H1 (cell line): ENCODE data around the gene CDC42EP3. TPM values are rescaled to one million over a fixed set of nuclear protein-coding genes. Genes with fewer than 3 reads are reported as not detected.

Experiments
- CTCF ChIA-PET: fragments of 300-600 bp; sonication (Branson Sonifier 250); formaldehyde crosslinking; loops from one replicate; lab custom pipeline; 2021; ENCODE audit not compliant: partially characterized antibody; lab: Charles Lee
- POLR2A ChIA-PET: fragments of 300-600 bp; sonication (Branson Sonifier 250); formaldehyde crosslinking; loops from one replicate; lab custom pipeline; 2021; ENCODE audit warnings: inconsistent platforms; ENCODE audit not compliant: partially characterized antibody; lab: Charles Lee
- DNase-seq, 2 experiments: peaks; one replicate each; pipeline versions ENCODE4 v3.0.0 to v3.0.0-alpha.2; 2010 to 2022; ENCODE audit warnings: low spot score in 2 of 2, low read depth in 1 of 2, mixed read lengths in 1 of 2
- FAIRE-seq: peaks from 2 replicates; lab custom pipeline; 2011; peaks lifted over from hg19 to GRCh38; lab: Jason Lieb, UNC
- H2AFZ ChIP-seq: 2 replicates; pipeline ENCODE4 v1.8.1; 2012; ENCODE audit warnings: low read length, inconsistent platforms
- H2AK5ac ChIP-seq: 2 replicates; pipeline ENCODE4 v1.6.1; 2013; ENCODE audit warnings: low read depth, low read length
- H2BK120ac ChIP-seq: replicated peaks from 2 replicates; pipeline ENCODE3; 2013; ENCODE audit warnings: low read depth, low read length, inconsistent platforms
- H2BK12ac ChIP-seq: 2 replicates; pipeline ENCODE4 v1.6.1; 2013; ENCODE audit warnings: low read depth, low read length
- H2BK15ac ChIP-seq: 2 replicates; pipeline ENCODE4 v1.6.1; 2013; ENCODE audit warnings: low read length
- H2BK20ac ChIP-seq: 2 replicates; pipeline ENCODE4 v1.6.1; 2013; ENCODE audit warnings: low read length
- H2BK5ac ChIP-seq: 2 replicates; pipeline ENCODE4 v1.6.1; 2013; ENCODE audit warnings: low read depth, low read length
- H3K14ac ChIP-seq: 2 replicates; pipeline ENCODE4 v1.6.1; 2013; ENCODE audit warnings: inconsistent platforms; ENCODE audit not compliant: insufficient read length
- H3K18ac ChIP-seq: 2 replicates; pipeline ENCODE4 v1.6.1; 2013; ENCODE audit warnings: low read length; ENCODE audit errors: extremely low read depth
- H3K23ac ChIP-seq: 2 replicates; pipeline ENCODE4 v1.6.1; 2013; ENCODE audit warnings: inconsistent platforms; ENCODE audit not compliant: insufficient read length
- H3K23me2 ChIP-seq: 2 replicates; pipeline ENCODE4 v1.6.1; 2013; ENCODE audit warnings: low read depth, low read length
- H3K27ac ChIP-seq: 2 replicates; pipeline ENCODE4 v1.6.1; 2011; ENCODE audit warnings: low read depth, low read length, inconsistent platforms
- H3K27me3 ChIP-seq, 4 experiments: replicated peaks in 1 of 4; 1 replicate in 1 of 4; 2 replicates in 3 of 4; pipeline versions ENCODE4 v1.6.1 to v1.8.1; 2011 to 2013; ENCODE audit warnings: low read length in 3 of 4, mild to moderate bottlenecking in 3 of 4, inconsistent platforms in 2 of 4, mixed read lengths in 2 of 4, moderate library complexity in 1 of 4; ENCODE audit not compliant: control insufficient read depth in 3 of 4, insufficient read depth in 3 of 4; ENCODE audit errors: extremely low read depth in 1 of 4
- H3K36me3 ChIP-seq, 4 experiments: 2 replicates each; pipeline versions ENCODE4 v1.6.1 to v1.8.1; 2011 to 2013; ENCODE audit warnings: mild to moderate bottlenecking in 4 of 4, low read length in 3 of 4, moderate library complexity in 2 of 4, control low read depth in 1 of 4, inconsistent platforms in 1 of 4; ENCODE audit not compliant: insufficient read depth in 4 of 4, control insufficient read depth in 2 of 4
- H3K4ac ChIP-seq: replicated peaks from 2 replicates; pipeline ENCODE3; 2013; ENCODE audit warnings: low read length, low read depth, mixed read lengths, inconsistent platforms; ENCODE audit not compliant: insufficient read length
- H3K4me1 ChIP-seq, 4 experiments: replicated peaks in 1 of 4; 1 replicate in 1 of 4; 2 replicates in 3 of 4; pipeline versions ENCODE4 v1.6.1 to v1.8.1; 2011 to 2013; ENCODE audit warnings: low read length in 3 of 4, inconsistent platforms in 2 of 4, mixed read lengths in 1 of 4; ENCODE audit not compliant: insufficient read depth in 4 of 4, control insufficient read depth in 3 of 4
- H3K4me2 ChIP-seq, 2 experiments: 2 replicates each; pipeline versions ENCODE4 v1.6.1 to v1.8.1; 2011 to 2013; ENCODE audit warnings: low read depth in 2 of 2, low read length in 2 of 2, control low read depth in 1 of 2, inconsistent platforms in 1 of 2, mild to moderate bottlenecking in 1 of 2; ENCODE audit not compliant: insufficient read depth in 1 of 2
- H3K4me3 ChIP-seq, 4 experiments: fragments of 200-600, 300-600 bp in 1 of 4; sonication (generic), shearing (Covaris generic), sonication (Bioruptor Twin) in 1 of 4; 2 replicates each; pipeline versions ENCODE4 v1.5.1 to v1.8.1; 2011 to 2016; ENCODE audit warnings: low read length in 4 of 4, low read depth in 3 of 4, control low read depth in 2 of 4, inconsistent platforms in 2 of 4, mild to moderate bottlenecking in 2 of 4, mixed read lengths in 1 of 4, moderate library complexity in 1 of 4; ENCODE audit not compliant: insufficient read depth in 2 of 4; ENCODE audit errors: extremely low read depth in 1 of 4
- H3K56ac ChIP-seq: replicated peaks from 2 replicates; pipeline ENCODE3; 2013; ENCODE audit warnings: low read depth, mild to moderate bottlenecking, mixed read lengths, low read length, inconsistent platforms; ENCODE audit not compliant: insufficient read length
- H3K79me1 ChIP-seq: 2 replicates; pipeline ENCODE4 v1.6.1; 2013; ENCODE audit warnings: low read depth, low read length, control low read depth
- H3K79me2 ChIP-seq, 2 experiments: 2 replicates each; pipeline versions ENCODE4 v1.6.1 to v1.8.1; 2012 to 2013; ENCODE audit warnings: low read length in 2 of 2, mild to moderate bottlenecking in 2 of 2, inconsistent platforms in 1 of 2; ENCODE audit not compliant: insufficient read depth in 2 of 2, control insufficient read depth in 1 of 2
- H3K9ac ChIP-seq, 4 experiments: replicated peaks in 1 of 4; 1 replicate in 1 of 4; 2 replicates in 3 of 4; pipeline versions ENCODE4 v1.6.1 to v1.8.1; 2011 to 2013; ENCODE audit warnings: low read depth in 3 of 4, low read length in 3 of 4, control low read depth in 2 of 4, mild to moderate bottlenecking in 2 of 4, moderate library complexity in 2 of 4, inconsistent platforms in 1 of 4; ENCODE audit errors: extremely low read depth in 1 of 4
- H3K9me3 ChIP-seq, 2 experiments: 2 replicates each; pipeline versions ENCODE4 v1.6.1 to v1.8.1; 2012 to 2013; ENCODE audit warnings: mild to moderate bottlenecking in 2 of 2, moderate library complexity in 2 of 2, control low read depth in 1 of 2, inconsistent platforms in 1 of 2, low read depth in 1 of 2, low read length in 1 of 2, mixed read lengths in 1 of 2; ENCODE audit not compliant: insufficient read depth in 2 of 2
- H4K20me1 ChIP-seq, 2 experiments: replicated peaks in 1 of 2; 2 replicates each; pipeline versions ENCODE3 to v1.8.1; 2011 to 2013; ENCODE audit warnings: inconsistent platforms in 2 of 2, low read length in 2 of 2, mild to moderate bottlenecking in 1 of 2; ENCODE audit not compliant: insufficient read depth in 2 of 2, control insufficient read depth in 1 of 2
- H4K5ac ChIP-seq: 2 replicates; pipeline ENCODE4 v1.6.1; 2013; ENCODE audit warnings: low read length, low read depth, mixed read lengths, inconsistent platforms; ENCODE audit not compliant: insufficient read length
- H4K8ac ChIP-seq: 2 replicates; pipeline ENCODE4 v1.8.0; 2013; ENCODE audit warnings: mild to moderate bottlenecking, moderate library complexity, low read length, inconsistent platforms; ENCODE audit not compliant: insufficient read depth; ENCODE audit errors: extremely low read depth
- H4K91ac ChIP-seq: replicated peaks from 2 replicates; pipeline ENCODE3; 2013; ENCODE audit warnings: low read length, mixed read lengths, inconsistent platforms; ENCODE audit not compliant: insufficient read length
- ATF2 ChIP-seq: IDR thresholded peaks from 2 replicates; pipeline ENCODE4 v1.6.1; 2012; ENCODE audit warnings: low read length, inconsistent platforms
- BACH1 ChIP-seq: IDR thresholded peaks from 2 replicates; pipeline ENCODE4 v1.6.1; 2012; ENCODE audit warnings: low read length, improper control_type of control experiment
- CHD1 ChIP-seq: IDR thresholded peaks from 2 replicates; pipeline ENCODE4 v1.6.1; 2012; ENCODE audit warnings: low read depth, low read length, improper control_type of control experiment
- E2F6 ChIP-seq: IDR thresholded peaks from 2 replicates; pipeline ENCODE4 v1.6.1; 2012; ENCODE audit warnings: inconsistent platforms
- JUND ChIP-seq: IDR thresholded peaks from 2 replicates; pipeline ENCODE4 v1.6.1; 2011; ENCODE audit warnings: mild to moderate bottlenecking, improper control_type of control experiment, low read length
- MAX ChIP-seq: IDR thresholded peaks from 2 replicates; pipeline ENCODE4 v1.6.1; 2012; ENCODE audit warnings: inconsistent platforms
- RNF2 ChIP-seq: fragments of 200-900, 300-1000 bp; sonication (generic); IDR thresholded peaks from 2 replicates; pipeline ENCODE4 v1.7.1; 2016; ENCODE audit warnings: borderline replicate concordance, low read depth, mild to moderate bottlenecking, antibody characterized with exemption, low read length; ENCODE audit not compliant: poor library complexity, severe bottlenecking; ENCODE audit errors: missing control alignments
- SP2 ChIP-seq: IDR thresholded peaks from 2 replicates; pipeline ENCODE4 v1.6.1; 2012; ENCODE audit warnings: mild to moderate bottlenecking, low read length, inconsistent platforms
- TAF7 ChIP-seq: optimal IDR thresholded peaks from 2 replicates; pipeline ENCODE3; 2011; ENCODE audit warnings: low read depth, mild to moderate bottlenecking, inconsistent platforms, low read length, moderate library complexity, borderline replicate concordance
- WGBS, 2 experiments: shearing (Covaris generic) in 1 of 2; methylation state at CpG; one replicate each; pipeline versions ENCODE4 v1.1.6 to v1.1.7; 2013 to 2015; ENCODE audit warnings: low lambda C conversion rate in 2 of 2, mixed read lengths in 2 of 2, inconsistent platforms in 1 of 2, low coverage in 1 of 2, missing lambda C conversion rate in 1 of 2; ENCODE audit not compliant: insufficient replicate concordance in 2 of 2, insufficient coverage in 1 of 2, insufficient read length in 1 of 2; ENCODE audit errors: extremely low coverage in 1 of 2, missing lambda C conversion rate in 1 of 2; 5-methylcytosine and 5-hydroxymethylcytosine counted together
- polyA plus RNA-seq, 7 experiments: library from polyadenylated mRNA; depleted of rRNA in 3 of 7; stranded (reverse) in 5 of 7; unstranded in 2 of 7; fragments of >200 nt in 5 of 7; fragments of 200-250 nt in 2 of 7; gene quantifications; 1 replicate in 5 of 7; 2 replicates in 1 of 7; 4 replicates in 1 of 7; pipeline versions ENCODE4 v1.2.1 to v1.2.3, GENCODE V29; 2011 to 2013; ENCODE audit warnings: missing spikeins in 2 of 7, mixed read lengths in 2 of 7
- total RNA-seq: library from RNA; stranded (reverse); fragmentation: NEBNext Ultra II Directional; extraction: Animal tissue kit (Norgen Biotek cat#: 25700); gene quantifications from 2 replicates; pipeline ENCODE4 v1.2.1, GENCODE V29; 2021

The CDC42EP3 gene
- total and polyA plus RNA-seq, 2 of the 8 experiments (the other 6 are each of a cell fraction or from before 2014, with no cell fraction given) = 18.4 to 24.7 TPM

- H3K79me2 ChIP-seq = no peaks in the 10 kb centered on the region
- no peak overlapping the region for H4K91ac ChIP-seq
- H3K79me1 ChIP-seq = no peaks in the 10 kb centered on the region
- ChIA-PET CTCF (no interaction called here), POLR2A (no interaction called here)
- TF ChIP-seq RNF2 (no peak), TAF7 (no peak), MAX (no peak), BACH1 (no peak), ATF2 (no peak), JUND (no peak), CHD1 (no peak), E2F6 (no peak), SP2 (no peak)
- no peak overlapping the region for H4K5ac ChIP-seq
- H2BK12ac ChIP-seq = no peak overlapping the region
- no peaks in the 10 kb centered on the region for H4K20me1 ChIP-seq
- H3K9me3 ChIP-seq = no peaks in the 10 kb centered on the region
- no peak overlapping the region for H2BK120ac ChIP-seq
- H3K14ac ChIP-seq = no peak overlapping the region
- no peak overlapping the region for H3K4me3 ChIP-seq
- no peak overlapping the region for H3K56ac ChIP-seq
- no peak for FAIRE-seq
- no peaks in the 10 kb centered on the region for H3K36me3 ChIP-seq
- no peak overlapping the region for H3K4ac ChIP-seq
- H3K23me2 ChIP-seq = no peaks in the 10 kb centered on the region
- H2AK5ac ChIP-seq = no peak overlapping the region
- H3K23ac ChIP-seq = no peak overlapping the region
- H3K27ac ChIP-seq = no peak overlapping the region
- H3K18ac ChIP-seq = no peak overlapping the region
- no peak overlapping the region for H4K8ac ChIP-seq
- no peaks in the 10 kb centered on the region for H3K4me1 ChIP-seq
- H2AFZ ChIP-seq = no peak overlapping the region
- WGBS, 2 experiments = 86% methylated on average over 4 of the region's 4 CpGs; no CpG with 5 or more reads in 1 of the 2 experiments
- H2BK5ac ChIP-seq = no peak overlapping the region
- no peak overlapping the region for H3K4me2 ChIP-seq
- H3K27me3 ChIP-seq = no peaks in the 10 kb centered on the region
- H2BK20ac ChIP-seq = no peak overlapping the region
- no peak overlapping the region for H2BK15ac ChIP-seq
- no peak for DNase-seq
- H3K9ac ChIP-seq = no peak overlapping the region
Observed at GRCh38 chr2:37682473-37682872, 11.0 kb upstream of the CDC42EP3 start.
